ENCODE measurements around the gene RIMS4.

GRCh38 chr20:44714102-44714700, 96.1 kb downstream of the RIMS4 start:
- no peak for TF ChIP-seq CTCF (IDR thresholded peaks at IDR 0.05)
- TF ChIP-seq POLR2A (IDR thresholded peaks at IDR 0.05) = no peak

Measured in testis (tissue), 2 donors.